Keratinocyte (primary cell): ENCODE results near the gene GNMT. TPM values are rescaled to one million over a fixed set of nuclear protein-coding genes. Genes with fewer than 3 reads are reported as not detected.

Experiments
- DNase-seq: peaks from one replicate; pipeline ENCODE4 v3.0.0-alpha.2; 2011; ENCODE audit warnings: low read depth, missing footprints, low spot score
- FAIRE-seq: peaks from 2 replicates; lab custom pipeline; 2011; peaks lifted over from hg19 to GRCh38; lab: Jason Lieb, UNC
- H2AFZ ChIP-seq: 2 replicates; pipeline ENCODE4 v1.6.0; 2012; ENCODE audit warnings: low read length, control low read depth, inconsistent platforms; ENCODE audit not compliant: control insufficient read depth
- H3K27ac ChIP-seq: 2 replicates; pipeline ENCODE4 v1.5.1; 2011; ENCODE audit warnings: low read length; ENCODE audit not compliant: control insufficient read depth, insufficient read depth
- H3K27me3 ChIP-seq: 3 replicates; pipeline ENCODE4 v1.6.0; 2011; ENCODE audit warnings: low read length; ENCODE audit not compliant: control insufficient read depth, insufficient read depth; ENCODE audit errors: extremely low read depth
- H3K36me3 ChIP-seq, 2 experiments: 2 replicates in 1 of 2; 3 replicates in 1 of 2; pipeline ENCODE4 v1.5.1; 2011; ENCODE audit warnings: low read length in 2 of 2, mild to moderate bottlenecking in 1 of 2; ENCODE audit not compliant: control insufficient read depth in 2 of 2, insufficient read depth in 2 of 2; ENCODE audit errors: extremely low read depth in 1 of 2
- H3K4me1 ChIP-seq: 3 replicates; pipeline ENCODE4 v1.5.1; 2011; ENCODE audit warnings: low read length; ENCODE audit not compliant: control insufficient read depth, insufficient read depth; ENCODE audit errors: extremely low read depth
- H3K4me2 ChIP-seq: 3 replicates; pipeline ENCODE4 v1.6.0; 2011; ENCODE audit warnings: low read depth, low read length; ENCODE audit not compliant: control insufficient read depth, insufficient read depth; ENCODE audit errors: extremely low read depth
- H3K4me3 ChIP-seq, 3 experiments: fragments of 200-600 bp in 1 of 3; sonication (generic) in 1 of 3; 2 replicates in 2 of 3; 3 replicates in 1 of 3; pipeline ENCODE4 v1.5.1; 2011 to 2016; ENCODE audit warnings: low read length in 3 of 3, mild to moderate bottlenecking in 3 of 3, control low read depth in 2 of 3, inconsistent platforms in 1 of 3, low read depth in 1 of 3, mixed read lengths in 1 of 3, mixed run types in 1 of 3, moderate library complexity in 1 of 3; ENCODE audit not compliant: control insufficient read depth in 2 of 3, insufficient read depth in 2 of 3; ENCODE audit errors: extremely low read depth in 1 of 3
- H3K79me2 ChIP-seq: 2 replicates; pipeline ENCODE4 v1.6.0; 2012; ENCODE audit warnings: low read length; ENCODE audit not compliant: control insufficient read depth, insufficient read depth
- H3K9ac ChIP-seq: 3 replicates; pipeline ENCODE4 v1.6.0; 2011; ENCODE audit warnings: low read length; ENCODE audit not compliant: control insufficient read depth, insufficient read depth; ENCODE audit errors: extremely low read depth
- H3K9me1 ChIP-seq: 3 replicates; pipeline ENCODE4 v1.6.0; 2011; ENCODE audit warnings: low read length; ENCODE audit not compliant: control insufficient read depth, insufficient read depth; ENCODE audit errors: extremely low read depth
- H3K9me3 ChIP-seq: 2 replicates; pipeline ENCODE4 v1.5.1; 2012; ENCODE audit warnings: low read depth, low read length; ENCODE audit not compliant: control insufficient read depth
- H4K20me1 ChIP-seq: 3 replicates; pipeline ENCODE4 v1.6.0; 2011; ENCODE audit warnings: low read length; ENCODE audit not compliant: control insufficient read depth, insufficient read depth; ENCODE audit errors: extremely low read depth
- EZH2 ChIP-seq: IDR thresholded peaks from one replicate; pipeline ENCODE4 v1.6.1; 2012; ENCODE audit warnings: inconsistent platforms, mild to moderate bottlenecking, low read length, moderate library complexity
- dilution Hi-C: fragments of 300-500 bp; cut with MboI; formaldehyde crosslinking; loops from one replicate; pipeline ENCODE4 v1.7.0; 2020; ENCODE audit warnings: low sequenced_read_pairs; ENCODE audit not compliant: extremely low pct_ligation_motif_present
- polyA plus RNA-seq, 5 experiments: library from polyadenylated mRNA; depleted of rRNA in 3 of 5; stranded (reverse) in 3 of 5; stranded (forward) in 1 of 5; unstranded in 1 of 5; fragments of >200 nt; gene quantifications; 1 replicate in 1 of 5; 2 replicates in 3 of 5; 3 replicates in 1 of 5; pipeline versions ENCODE4 v1.2.1 to v1.2.3, GENCODE V29; 2011 to 2012; ENCODE audit warnings: missing spikeins in 2 of 5, low read depth in 1 of 5, low replicate concordance in 1 of 5
- TF ChIP-seq, protein P1 (sequence below), 3 experiments: IDR thresholded peaks in 1 of 3; conservative IDR thresholded peaks in 1 of 3; optimal IDR thresholded peaks in 1 of 3; 2 replicates in 2 of 3; 3 replicates in 1 of 3; pipeline versions ENCODE3 to v1.5.1; 2011; ENCODE audit warnings: low read length in 3 of 3, mild to moderate bottlenecking in 3 of 3, moderate library complexity in 2 of 3, control low read depth in 1 of 3, inconsistent platforms in 1 of 3; ENCODE audit not compliant: insufficient read depth in 2 of 3; ENCODE audit errors: extremely low read depth in 1 of 3

Gene GNMT
- polyA plus RNA-seq, 1 donor (not counting 4 experiments of a cell fraction or from before 2014, with no cell fraction given): 0.08 TPM

DNA sequence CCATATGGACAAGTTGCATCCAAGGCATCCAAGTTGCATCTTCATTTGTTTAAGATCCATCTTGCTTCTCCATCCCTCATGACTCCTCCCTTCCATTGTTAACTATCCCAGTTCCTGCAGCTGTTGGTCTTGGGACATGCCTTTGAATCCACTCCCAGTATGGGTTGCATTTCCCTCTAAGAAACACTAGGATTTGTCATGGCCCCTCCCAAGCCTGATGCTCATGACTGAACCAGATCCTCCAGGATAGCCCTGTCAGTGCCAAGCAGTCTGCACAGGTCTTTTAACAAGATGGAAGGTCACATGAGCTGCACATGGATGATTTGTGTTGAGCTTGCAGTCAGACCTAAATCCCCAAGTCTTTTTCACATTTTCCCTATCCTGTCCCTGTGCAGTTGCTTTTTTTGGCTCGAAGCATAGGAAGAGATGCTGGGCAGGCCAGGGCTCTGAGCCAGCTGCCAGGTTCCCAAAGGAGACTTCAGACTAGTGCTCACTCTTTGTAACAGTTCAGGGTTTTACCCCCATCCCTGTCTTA lies 28.0 kb downstream of the GNMT start:
- Histone ChIP-seq H3K79me2 (peaks cover 28% of the 10 kb centered on the region), H3K27me3 (no peaks in the 10 kb centered on the region), H3K9ac (no peak overlapping the region), H2AFZ (no peak overlapping the region), H3K27ac (no peak overlapping the region), H4K20me1 (no peaks in the 10 kb centered on the region), H3K4me2 (no peak overlapping the region), H3K36me3 (peaks cover 19 to 20% of the 10 kb centered on the region in 2 experiments), H3K4me3 (no peak overlapping the region), H3K9me3 (no peaks in the 10 kb centered on the region), H3K4me1 (peaks cover 21% of the 10 kb centered on the region), H3K9me1 (peaks cover 5% of the 10 kb centered on the region)
- DNase-seq (no peak), FAIRE-seq (no peak)
- dilution Hi-C loops: no loop called here
- no peak for TF ChIP-seq EZH2
- TF ChIP-seq, protein P1, sequence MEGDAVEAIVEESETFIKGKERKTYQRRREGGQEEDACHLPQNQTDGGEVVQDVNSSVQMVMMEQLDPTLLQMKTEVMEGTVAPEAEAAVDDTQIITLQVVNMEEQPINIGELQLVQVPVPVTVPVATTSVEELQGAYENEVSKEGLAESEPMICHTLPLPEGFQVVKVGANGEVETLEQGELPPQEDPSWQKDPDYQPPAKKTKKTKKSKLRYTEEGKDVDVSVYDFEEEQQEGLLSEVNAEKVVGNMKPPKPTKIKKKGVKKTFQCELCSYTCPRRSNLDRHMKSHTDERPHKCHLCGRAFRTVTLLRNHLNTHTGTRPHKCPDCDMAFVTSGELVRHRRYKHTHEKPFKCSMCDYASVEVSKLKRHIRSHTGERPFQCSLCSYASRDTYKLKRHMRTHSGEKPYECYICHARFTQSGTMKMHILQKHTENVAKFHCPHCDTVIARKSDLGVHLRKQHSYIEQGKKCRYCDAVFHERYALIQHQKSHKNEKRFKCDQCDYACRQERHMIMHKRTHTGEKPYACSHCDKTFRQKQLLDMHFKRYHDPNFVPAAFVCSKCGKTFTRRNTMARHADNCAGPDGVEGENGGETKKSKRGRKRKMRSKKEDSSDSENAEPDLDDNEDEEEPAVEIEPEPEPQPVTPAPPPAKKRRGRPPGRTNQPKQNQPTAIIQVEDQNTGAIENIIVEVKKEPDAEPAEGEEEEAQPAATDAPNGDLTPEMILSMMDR (optimal IDR thresholded peaks at IDR 0.05 in 1 of 3, IDR thresholded peaks at IDR 0.05 in 1 of 3, conservative IDR thresholded peaks at IDR 0.05 in 1 of 3; ENCODE audit: extremely low read depth in 1 of 3, insufficient read depth in 2 of 3, low read length in 3 of 3): no peak

DNA sequence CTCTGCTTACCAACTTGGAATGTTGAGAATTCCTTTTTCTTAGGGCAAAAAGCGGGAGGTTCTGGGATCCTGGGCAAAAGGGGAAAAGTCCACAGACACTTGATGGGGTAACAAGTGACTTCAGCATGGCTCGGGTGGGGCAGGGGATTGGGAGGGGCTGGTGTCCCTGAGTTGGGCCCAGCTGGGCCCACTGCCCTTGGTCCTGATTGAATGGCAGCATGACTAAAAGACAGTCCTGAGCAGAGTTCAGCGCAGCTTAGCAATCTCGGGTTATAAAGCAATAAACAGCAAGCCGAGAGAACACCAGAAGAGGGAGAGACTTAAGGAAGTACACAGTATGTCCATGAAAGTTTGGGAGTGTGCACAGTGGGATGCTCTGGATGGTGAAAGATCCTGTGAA lies 29.4 kb downstream of the GNMT start:
- H3K9ac ChIP-seq: no peak overlapping the region
- H3K27ac ChIP-seq: no peak overlapping the region
- no peak overlapping the region for H2AFZ ChIP-seq
- H3K27me3 ChIP-seq: no peaks in the 10 kb centered on the region
- no peaks in the 10 kb centered on the region for H4K20me1 ChIP-seq
- no peak overlapping the region for H3K4me2 ChIP-seq
- no peak overlapping the region for H3K4me3 ChIP-seq
- FAIRE-seq: no peak
- H3K4me1 ChIP-seq: peaks cover 21% of the 10 kb centered on the region
- H3K9me3 ChIP-seq: no peaks in the 10 kb centered on the region
- H3K9me1 ChIP-seq: peaks cover 5% of the 10 kb centered on the region
- peaks cover 20% of the 10 kb centered on the region in 2 experiments for H3K36me3 ChIP-seq
- no peak for DNase-seq
- dilution Hi-C loops: no loop called here
- peaks cover 28% of the 10 kb centered on the region for H3K79me2 ChIP-seq
- TF ChIP-seq EZH2: no peak
- TF ChIP-seq, protein P1 (optimal IDR thresholded peaks at IDR 0.05 in 1 of 3, IDR thresholded peaks at IDR 0.05 in 1 of 3, conservative IDR thresholded peaks at IDR 0.05 in 1 of 3; ENCODE audit: extremely low read depth in 1 of 3, insufficient read depth in 2 of 3, low read length in 3 of 3): no peak
